Stimulated activated CD8-positive, alpha-beta memory T cell treated with anti-CD3 and anti-CD28 coated beads, Interleukin-15, amount 100 ng/mL, for 48 hours (primary cell): ENCODE measurements around the gene MRPS35.
A peak's percentile ranks its signal among the peaks of the same experiment; 100 is the strongest.

Experiments
- DNase-seq, 2 donors: peaks; one replicate each; pipeline ENCODE4 v3.0.0-alpha.2; 2020; ENCODE audit warnings: low read depth in 2 of 2

The MRPS35 gene

DNA sequence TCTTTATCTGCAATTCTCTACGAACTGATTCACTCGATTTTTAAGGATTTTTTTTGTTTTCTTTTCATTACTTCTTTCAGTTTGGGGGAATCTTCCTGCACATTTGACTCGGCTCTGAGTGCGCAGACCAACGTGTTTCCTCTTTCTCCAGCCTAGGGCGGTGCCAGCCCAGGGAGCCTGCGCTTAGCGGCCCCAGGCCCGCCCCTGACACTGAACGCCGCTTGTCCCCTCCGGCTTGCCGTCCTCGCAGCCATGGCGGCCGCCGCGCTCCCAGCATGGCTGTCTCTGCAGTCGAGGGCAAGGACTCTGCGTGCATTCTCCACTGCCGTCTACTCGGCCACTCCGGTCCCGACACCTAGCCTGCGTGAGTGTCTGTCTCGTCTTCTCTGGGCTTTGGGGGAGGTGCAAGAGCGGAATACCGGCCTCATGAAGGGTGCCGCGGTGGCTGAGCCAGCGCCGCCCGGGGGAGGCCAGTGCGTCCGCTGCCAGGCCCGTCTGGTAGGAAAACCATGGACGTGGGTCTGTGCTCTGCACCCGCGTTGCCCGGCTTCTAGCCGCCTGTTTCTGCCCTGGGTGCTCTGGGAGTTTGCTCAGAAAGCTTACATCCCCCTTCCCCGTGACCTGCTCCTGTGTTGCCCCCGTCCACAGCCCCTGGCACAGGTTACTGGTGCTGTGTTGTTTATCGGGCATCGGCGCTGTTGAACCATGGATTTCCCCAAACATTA, at the start of gene MRPS35:
Gene MRPS35, plus strand, starts transcription at position 241 of the 725 bp plus-strand sequence. Its CDS starts 12 bp downstream, at position 253.
- peak; percentile 80 to 85 for DNase-seq

DNA sequence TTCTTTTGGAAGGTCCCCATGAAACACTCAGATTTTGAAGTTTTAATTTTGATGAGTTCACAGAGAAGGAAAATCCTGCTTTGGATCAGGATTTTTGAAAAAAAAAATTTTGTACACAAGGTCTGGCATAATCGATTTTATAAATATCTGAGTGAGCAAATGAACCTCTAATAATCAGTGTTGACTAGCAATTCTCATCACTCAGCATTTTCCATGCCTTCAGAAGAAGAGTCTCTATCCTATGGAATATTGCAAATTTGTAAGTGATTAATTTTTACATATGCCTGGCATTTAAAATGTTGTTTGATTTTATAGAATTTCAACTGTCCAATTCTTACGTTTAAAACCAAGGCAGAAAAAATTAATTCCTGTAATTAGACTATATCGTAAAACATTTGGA, 44.9 kb upstream of the MRPS35 start:
- DNase-seq: no peak

DNA sequence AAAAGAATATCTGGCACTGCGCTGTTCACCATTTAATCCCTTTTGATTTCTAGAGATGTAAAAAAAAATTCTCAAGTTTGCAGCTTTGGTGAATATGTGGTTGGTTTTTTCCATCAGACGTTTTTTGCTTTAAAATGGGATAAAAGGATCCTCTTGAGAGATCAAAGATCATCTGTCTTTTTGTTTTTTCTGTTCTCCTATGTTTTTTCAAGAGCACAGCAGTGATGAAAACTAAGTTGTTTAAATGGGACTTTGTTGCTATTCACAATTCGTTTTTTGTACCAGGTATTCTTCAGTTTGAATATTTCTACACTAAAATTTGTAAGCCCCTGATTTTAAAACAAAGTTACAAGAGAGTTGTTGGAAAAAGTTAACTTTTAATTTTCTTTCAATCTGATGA, 44.1 kb upstream of the MRPS35 start:
- DNase-seq: no peak

DNA sequence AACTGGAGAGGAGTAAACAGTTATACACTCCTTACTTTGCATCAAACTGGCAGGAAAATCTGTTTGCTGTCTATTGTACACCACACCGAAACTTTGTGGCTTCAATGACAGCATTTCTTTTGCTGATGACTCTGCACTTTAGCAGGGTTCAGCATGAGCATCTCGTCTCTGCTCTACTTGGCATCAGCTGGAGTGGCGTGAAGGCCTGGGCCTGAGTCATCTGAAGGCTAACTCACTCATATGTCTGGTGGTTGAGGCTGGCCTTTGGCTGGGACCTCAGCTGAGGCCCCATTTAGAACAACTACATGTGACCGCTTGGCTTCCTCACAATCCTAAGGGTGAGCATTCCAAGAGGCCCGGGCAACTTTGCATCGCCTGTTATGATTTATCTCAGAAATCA, 43.1 kb upstream of the MRPS35 start:
- DNase-seq: peak in 1 of 2 donors; percentile 4

DNA sequence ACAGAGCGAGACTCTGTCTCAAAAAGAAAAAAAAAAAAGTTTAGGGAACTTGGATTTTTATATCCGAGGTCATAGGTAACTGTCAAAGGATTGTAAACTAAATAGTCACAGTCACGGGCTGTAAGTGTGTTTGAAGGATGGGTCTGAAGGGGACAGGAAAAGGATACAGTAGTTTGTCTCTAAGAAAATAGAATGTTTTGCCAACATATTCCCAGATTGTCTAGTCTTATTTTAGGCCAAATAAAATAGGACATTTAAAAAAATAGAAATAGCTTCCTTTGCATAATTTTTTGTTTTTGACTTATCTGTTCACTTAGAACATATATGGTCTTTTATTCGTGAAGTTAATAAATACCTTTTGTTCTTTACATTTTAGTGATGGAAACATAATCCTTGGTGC, 38.6 kb upstream of the MRPS35 start:
- no peak for DNase-seq

DNA sequence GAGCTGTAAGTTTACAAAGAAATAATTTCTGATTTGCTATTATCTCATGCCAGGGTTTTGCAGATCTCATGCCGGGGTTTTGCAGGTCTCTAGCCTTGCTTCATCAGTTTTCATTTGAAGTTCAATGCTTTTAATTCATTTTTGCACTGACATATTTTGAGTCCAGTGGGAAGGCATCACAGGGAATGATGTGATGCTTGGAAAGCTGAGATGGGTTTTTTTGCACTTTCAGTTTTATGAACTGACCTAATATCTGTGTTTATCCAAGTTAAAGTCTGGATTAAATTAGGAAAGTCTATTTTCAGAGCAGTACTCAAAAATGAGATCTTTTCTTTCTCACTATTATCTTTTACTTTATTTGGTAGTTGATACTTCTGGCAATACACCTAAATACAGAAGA, 38.0 kb upstream of the MRPS35 start:
- DNase-seq: no peak

DNA sequence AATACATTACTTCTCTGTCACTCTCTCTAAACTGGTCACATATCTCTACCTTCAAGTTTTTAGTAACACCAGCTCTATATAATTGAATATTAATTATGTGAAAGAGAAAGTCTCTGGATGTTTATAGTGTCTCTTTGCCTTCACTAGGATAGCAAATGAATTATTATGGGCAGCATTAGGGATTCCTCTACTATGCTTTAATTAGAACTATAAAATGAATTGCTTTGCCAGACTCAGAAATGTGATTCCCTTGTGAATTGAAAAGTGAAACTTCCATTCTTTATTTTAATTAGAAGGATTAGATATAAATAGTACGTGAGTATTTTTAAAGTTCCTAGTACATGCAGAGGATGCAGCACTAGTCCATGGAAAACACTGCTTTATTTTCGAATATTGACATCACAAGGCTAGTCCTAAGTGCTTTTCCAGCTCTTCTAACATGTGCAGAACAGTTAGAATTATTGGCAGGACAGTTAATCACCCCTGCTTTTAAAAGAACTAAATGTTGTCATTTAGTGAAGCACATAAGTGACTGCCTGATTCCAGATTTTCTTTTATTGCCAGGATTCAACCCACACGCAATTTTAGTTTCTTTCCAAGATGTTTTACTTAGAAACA, 37.4 kb upstream of the MRPS35 start:
- no peak for DNase-seq

DNA sequence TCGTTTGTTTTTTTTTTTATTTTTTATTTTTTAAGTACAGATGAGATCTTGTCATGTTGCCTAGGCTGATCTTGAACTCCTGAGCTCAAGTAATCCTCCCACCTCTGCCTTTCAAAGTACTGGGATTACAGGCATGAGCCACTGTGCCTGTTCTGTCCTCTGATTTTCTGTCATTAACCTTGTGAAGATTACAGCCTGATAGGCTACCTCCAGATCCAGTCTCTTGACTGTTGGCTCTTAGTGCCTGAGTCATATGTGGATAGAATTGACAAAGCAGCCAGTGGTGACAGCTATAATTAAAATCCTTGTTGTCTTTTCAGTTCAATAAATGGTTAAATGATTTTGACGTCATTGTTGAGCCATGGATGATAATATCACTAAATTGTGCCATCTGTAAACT, 35.6 kb upstream of the MRPS35 start:
- no peak for DNase-seq

DNA sequence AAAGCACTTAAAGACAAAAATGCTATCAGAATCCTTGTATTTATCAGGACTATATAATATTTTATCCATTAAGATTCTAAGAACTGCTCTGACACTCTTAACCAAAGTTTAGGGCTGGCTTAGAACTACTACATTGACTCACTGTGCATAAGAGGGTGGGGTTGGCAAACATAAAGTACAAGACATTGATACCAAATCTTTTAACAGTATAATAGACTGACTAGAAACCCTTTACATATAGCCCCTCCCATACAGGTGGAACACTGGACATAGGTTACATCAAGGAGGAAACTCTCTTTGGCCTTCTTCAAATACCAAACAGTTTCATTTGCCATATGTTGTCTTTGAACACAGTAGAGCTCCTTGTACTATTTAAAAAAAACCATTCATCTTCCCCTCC, 30.0 kb upstream of the MRPS35 start:
- no peak for DNase-seq

DNA sequence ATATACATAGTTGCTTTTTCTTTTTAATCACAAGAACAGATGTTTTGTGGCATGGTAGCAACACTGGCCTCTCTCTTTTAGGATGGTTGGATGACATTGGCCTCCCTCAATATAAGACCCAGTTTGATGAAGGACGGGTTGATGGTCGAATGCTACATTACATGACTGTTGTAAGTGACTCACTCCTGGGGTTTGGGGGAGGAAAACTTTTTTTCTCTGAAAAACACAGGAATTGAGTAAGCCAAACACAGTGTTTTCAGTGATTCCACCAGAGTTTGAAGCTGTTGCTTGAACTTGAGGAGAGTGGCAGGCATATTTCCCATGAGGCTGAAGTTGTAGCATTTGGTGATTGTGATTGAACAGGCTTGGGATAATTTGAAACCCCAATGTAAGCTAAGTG, 28.1 kb upstream of the MRPS35 start:
- no peak for DNase-seq

DNA sequence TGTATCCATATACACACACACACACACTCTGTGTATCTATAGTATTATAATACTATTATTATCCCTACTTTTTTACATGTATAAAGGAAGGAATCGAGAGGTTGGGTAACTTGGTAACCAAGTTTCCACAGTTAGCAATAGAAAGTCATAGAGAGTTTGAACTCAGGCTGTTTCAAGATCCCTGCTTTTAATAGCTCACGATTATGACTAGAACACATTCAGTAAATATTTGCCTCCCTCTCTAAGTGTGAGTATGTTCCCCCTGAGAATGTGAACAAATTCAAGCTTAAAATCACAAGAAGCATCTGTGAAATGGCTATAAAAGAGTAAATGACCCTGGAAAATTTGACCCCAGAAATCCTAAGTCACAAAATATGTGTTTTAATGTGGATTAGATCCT, 25.4 kb upstream of the MRPS35 start:
- no peak for DNase-seq

DNA sequence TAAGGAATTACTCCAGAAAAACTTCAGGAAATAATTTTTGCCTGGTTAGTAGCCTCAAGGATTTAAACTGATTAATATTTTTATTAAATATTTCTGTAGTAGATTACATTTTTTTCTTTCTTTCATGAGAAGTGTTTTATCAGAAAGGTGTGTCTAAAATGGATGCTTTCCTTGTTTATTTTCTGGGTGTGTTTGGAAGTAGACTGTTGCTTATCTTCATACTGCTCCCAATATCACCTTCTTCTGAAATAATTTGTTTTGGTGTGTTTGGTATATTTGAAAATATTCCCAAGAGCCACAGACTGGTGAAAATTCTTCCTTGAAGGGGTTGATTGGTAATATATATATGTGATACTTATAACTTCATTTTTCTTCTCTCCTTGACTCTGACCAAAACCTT, 24.5 kb upstream of the MRPS35 start:
- no peak for DNase-seq

DNA sequence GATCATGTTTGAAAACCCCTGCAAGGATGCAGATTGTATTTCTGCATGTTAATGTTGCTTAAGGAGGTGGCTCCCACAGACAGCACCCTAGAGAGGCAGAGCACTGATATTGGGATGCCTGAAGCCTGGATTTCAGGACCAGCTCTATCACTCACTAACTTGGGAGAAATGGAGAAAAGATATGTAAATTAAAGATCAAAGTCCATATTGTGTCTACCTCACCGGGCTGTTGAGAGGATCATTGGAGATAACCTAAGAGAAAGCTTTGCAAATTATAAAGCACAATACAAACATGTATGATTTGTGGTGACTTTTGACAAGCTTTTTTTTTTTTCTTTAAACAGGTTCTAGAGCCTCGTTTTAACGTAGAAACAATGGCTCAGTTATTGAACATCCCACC, 22.0 kb upstream of the MRPS35 start:
- no peak for DNase-seq

DNA sequence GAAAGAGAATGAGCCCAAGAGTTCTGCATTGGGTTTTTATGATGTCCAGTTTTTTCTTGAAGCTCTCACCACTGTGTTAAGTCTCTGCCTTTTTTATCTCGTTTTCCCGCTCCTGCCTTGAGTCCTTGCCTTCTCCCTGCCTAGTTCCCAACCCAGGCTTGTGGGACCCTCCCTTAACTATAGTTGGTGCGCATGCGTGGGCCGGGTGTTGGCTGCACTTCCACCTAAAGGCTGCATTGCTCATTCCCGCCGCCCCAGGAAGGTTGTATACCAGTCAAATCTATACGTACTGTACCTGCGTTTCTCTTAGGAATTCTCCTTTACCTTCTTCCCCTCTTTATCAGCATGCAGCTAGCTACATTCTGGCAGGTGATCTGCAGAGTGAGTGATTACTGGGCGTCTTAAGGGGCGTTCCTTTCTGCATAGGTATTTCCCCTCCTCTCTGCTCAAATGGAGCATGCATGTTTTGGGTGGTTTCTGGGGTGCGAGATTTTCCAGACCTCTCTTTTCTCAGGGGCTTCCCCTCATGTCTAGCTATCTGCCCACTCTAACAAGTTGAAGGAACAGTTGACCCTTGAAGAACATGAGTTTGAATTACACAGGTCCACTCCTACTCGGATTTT, 21.0 kb upstream of the MRPS35 start:
- DNase-seq: no peak

DNA sequence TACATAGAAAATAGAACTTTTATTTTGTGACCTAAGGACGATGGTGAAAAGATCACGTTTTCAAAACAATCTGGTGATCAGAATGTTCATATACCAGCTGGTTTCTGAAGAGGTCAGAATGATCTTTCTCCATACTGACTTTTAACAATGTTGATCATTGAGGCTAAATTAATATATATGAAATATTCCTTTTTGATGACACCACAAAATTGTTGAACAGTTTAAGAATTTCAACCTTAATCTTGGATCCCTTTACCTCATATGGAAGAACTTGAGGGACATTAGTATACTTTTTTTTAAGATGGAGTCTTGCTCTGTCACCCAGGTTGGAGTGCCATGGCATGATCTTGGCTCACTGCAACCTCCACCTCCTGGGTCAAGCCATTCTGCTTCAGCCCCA, 17.2 kb upstream of the MRPS35 start:
- no peak for DNase-seq

DNA sequence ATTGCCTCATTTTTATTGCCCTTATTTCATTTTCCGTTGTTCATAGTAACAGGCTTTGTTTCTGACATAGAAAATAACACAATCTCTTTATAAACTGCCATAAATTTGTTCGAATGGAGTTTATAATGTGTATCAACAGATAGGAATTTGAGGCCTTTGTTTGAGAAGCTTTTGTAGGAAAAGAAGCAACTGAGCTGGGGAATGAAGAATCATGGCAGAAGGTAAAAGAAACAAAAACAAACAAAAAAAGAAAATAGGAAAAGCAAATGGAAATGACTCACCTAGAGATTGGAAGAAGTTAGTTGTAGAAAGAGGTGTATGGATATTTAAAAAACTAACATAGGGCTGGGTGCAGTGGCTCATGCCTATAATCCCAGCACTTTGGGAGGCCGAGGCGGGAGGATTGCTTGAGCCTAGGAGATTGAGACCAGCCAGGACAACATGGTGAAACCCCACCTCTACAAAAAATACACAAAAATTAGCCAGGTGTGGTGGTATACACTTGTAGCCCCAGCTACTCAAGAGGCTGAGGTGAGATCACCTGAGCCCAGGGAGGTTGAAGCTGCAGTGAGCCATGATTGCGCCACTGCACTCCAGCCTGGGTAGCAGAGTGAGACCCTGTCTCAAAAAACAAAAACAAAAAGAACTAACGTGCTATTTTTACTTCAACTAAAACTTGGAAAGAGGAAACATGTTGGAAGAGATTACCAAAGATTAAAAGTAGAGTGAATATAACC, 14.9 kb upstream of the MRPS35 start:
- DNase-seq: no peak

DNA sequence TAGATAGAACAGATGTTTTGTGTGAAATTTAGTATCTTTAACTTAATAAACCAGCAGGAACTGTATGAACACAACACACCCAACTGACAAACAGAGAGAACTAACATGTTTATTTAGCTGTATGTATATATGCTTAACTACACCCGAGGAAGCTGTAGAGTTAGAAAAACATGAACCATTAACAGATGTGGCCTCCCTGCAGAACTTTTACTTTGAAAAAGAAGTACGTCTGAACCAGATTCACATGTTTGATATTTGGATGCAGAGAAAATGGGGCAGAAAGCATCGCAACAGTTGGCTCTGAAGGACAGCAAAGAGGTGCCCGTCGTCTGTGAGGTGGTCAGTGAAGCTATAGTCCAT, 14.4 kb upstream of the MRPS35 start, which contains the start of gene REP15:
Gene REP15, plus strand, starts transcription at position 155 of the 360 bp plus-strand sequence. Its CDS starts 116 bp downstream, at position 271.
- no peak for DNase-seq

DNA sequence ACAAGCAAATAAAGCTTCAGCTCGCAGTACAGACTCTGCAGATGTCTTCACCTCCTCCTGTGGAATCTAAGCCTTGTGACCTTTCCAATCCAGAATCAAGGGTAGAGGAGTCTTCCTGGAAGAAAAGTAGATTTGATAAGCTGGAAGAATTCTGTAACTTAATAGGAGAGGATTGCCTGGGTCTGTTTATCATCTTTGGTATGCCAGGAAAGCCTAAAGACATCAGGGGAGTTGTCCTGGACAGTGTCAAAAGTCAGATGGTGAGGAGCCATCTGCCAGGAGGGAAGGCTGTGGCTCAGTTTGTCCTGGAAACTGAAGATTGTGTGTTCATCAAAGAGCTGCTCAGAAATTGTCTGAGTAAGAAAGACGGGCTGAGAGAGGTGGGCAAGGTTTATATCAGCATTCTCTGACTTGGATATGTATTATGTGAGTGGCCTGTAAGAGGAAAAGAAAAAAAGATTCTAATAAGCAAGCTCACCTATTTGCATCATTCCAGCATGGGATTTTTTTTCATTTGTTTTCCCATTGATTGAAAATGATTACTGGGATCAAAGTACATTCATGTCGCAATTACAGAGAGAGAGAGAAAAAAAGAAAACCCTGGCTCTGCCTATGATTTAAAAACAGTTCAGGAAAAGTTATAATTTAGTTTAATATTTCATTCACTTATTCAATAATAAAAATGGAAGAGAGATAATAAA, 13.6 kb upstream of the MRPS35 start:
- no peak for DNase-seq

DNA sequence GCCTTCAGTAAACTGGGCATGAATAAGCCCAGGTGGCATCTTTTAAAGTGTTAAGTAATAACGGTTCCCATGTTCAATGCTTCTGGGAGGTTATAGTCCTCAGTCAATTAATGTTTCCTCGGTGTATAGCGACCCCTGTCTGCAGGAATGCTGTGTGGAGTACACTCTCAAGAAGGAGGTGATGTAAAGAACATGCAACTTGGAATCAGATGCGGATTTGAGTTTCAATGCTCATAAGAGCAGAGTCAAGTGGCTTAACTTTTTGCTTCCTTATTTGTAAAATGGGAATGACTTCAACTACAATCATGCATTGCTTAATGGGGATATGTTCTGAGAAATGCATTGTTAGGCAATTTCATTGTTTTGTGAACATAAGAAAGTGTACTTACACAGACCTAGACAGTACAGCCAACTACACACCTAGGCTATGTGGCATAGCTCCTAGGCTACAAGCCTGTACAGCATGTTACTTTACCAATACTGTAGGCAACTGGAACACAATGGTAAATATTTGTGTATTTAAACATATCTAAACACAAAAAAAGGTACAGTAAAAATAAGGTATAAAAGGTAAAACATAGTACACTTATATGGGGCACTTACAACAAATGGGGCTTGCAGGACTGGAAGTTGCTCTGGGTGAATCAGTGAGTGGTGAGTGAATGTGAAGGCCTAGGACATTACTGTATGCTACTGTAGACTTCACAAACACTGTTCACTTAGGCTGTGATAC, 6.7 kb upstream of the MRPS35 start:
- peak; percentile 27 to 48 for DNase-seq

DNA sequence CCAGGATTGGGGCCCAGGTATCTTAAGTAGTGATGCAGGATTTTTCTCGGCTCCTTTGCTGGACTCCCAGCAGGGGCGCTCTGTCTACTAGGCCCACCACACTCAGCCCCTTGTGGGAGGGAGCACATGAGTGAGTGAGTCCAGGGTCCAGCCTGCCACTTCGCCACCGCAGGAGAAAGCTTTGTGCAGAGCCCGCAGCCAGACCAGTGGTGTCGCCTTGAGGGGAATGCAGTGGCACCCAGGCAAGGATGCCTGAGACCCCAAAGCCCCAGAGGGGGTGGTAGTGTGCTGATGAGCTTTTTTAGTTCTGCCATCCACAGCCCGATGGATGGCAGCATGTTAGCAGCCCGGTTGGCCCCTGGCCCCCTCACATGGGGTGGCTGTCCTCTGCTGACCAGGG, 5.4 kb upstream of the MRPS35 start:
- DNase-seq: no peak

DNA sequence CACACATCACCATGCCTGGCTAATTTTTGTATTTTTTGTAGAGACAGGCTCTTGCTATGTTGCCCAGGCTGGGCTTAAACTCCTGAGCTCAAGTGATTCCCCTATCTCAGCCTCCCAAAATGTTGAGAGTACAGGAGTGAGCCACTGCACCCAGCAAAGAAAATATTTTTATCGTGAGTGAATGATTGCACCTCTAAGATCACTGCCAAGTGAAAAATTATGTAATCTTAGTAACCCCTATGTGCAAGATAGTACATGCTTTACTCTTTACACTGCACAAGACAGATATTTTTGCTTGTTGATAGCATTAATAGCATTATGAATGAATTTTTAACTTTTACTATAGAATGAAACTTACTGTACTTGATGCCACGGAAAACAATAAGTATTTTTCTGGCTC, 3.4 kb upstream of the MRPS35 start:
- DNase-seq: no peak
